ENCODE measurements around the gene SLC38A2. TPM values are rescaled to one million over a fixed set of nuclear protein-coding genes. Genes with fewer than 3 reads are reported as not detected.
"Not testable (repeated sequence)": the region's sequence is repeated elsewhere in the genome, so short reads cannot be mapped to it uniquely, and the experiment has no call there.

Gene SLC38A2
- total RNA-seq, 2 experiments from 2014 or later, result 213 to 222 TPM

GRCh38 chr12:46400406-46400805, 27.8 kb upstream of the SLC38A2 start:
- Mint-ChIP-seq H3K36me3 (ENCODE audit: low read depth) (peaks cover 7% of the 10 kb centered on the region), H3K9me3 (peaks cover 9% of the 10 kb centered on the region), H3K4me3 (no peak overlapping the region), H3K27me3 (no peaks in the 10 kb centered on the region), H3K27ac (no peak overlapping the region), H3K4me1 (ENCODE audit: low read depth) (peaks cover 56% of the 10 kb centered on the region)
- Histone ChIP-seq H3K9me3 (ENCODE audit: control insufficient read depth in 1 of 2, insufficient read depth in 1 of 2, low read length in 2 of 2) (no peaks in the 10 kb centered on the region), H3K27ac (ENCODE audit: low read depth in 1 of 2, low read length in 2 of 2) (no peak overlapping the region), H3K4me3 (ENCODE audit: low read length) (no peak overlapping the region), H3K36me3 (ENCODE audit: insufficient read depth, low read length) (no peaks in the 10 kb centered on the region), H3K4me1 (ENCODE audit: insufficient read depth, low read length) (peaks cover 4% of the 10 kb centered on the region), H3K27me3 (ENCODE audit: control insufficient read depth in 1 of 2, insufficient read depth in 2 of 2, low read length in 2 of 2) (no peaks in the 10 kb centered on the region)
- DNase-seq (no peak), ATAC-seq (ENCODE audit: poor library complexity) (no peak)
- CTCF ChIA-PET, result interaction anchor here (0.7 kb wide), 1 partner anchor 15 kb away, joined by 4 read pairs; no protein-coding TSS in a partner anchor
- POLR2A ChIA-PET, result interaction anchor here (0.7 kb wide), 1 partner anchor 28 kb away, joined by 5 read pairs; the partner anchor contains the start of gene SLC38A2
- intact Hi-C loops (cut with DNase I, micrococcal nuclease), result no loop called here
- TF ChIP-seq CTCF (IDR thresholded peaks at IDR 0.05), result no peak

- H3K9me3 ChIP-seq (ENCODE audit: control insufficient read depth in 1 of 2, insufficient read depth in 1 of 2, low read length in 2 of 2); H3K36me3 ChIP-seq (ENCODE audit: insufficient read depth, low read length); H3K27ac ChIP-seq (ENCODE audit: low read depth in 1 of 2, low read length in 2 of 2); H3K4me3 Mint-ChIP-seq; H3K27me3 Mint-ChIP-seq; H3K27me3 ChIP-seq (ENCODE audit: control insufficient read depth in 1 of 2, insufficient read depth in 2 of 2, low read length in 2 of 2); H3K36me3 Mint-ChIP-seq (ENCODE audit: low read depth); ATAC-seq (ENCODE audit: poor library complexity); intact Hi-C loops (cut with DNase I, micrococcal nuclease); H3K9me3 Mint-ChIP-seq; CTCF ChIA-PET; H3K4me3 ChIP-seq (ENCODE audit: low read length); H3K4me1 ChIP-seq (ENCODE audit: insufficient read depth, low read length): not testable (repeated sequence)
- POLR2A ChIA-PET, result interaction anchor here (1.1 kb wide), 1 partner anchor 15 kb away, joined by 5 read pairs; no protein-coding TSS in a partner anchor
- H3K4me1 Mint-ChIP-seq (ENCODE audit: low read depth), result peaks cover 56% of the 10 kb centered on the region
- peak overlapping the region; percentile 38 for H3K27ac Mint-ChIP-seq
- peak in 2 of 14 experiments; percentile 55 to 85 for DNase-seq
These were observed 27.1 kb upstream of the SLC38A2 start for GRCh38 chr12:46399461-46400248.

GRCh38 chr12:46396826-46397225, 24.3 kb upstream of the SLC38A2 start:
- no peak overlapping the region for H3K4me3 Mint-ChIP-seq
- no peaks in the 10 kb centered on the region for H3K36me3 ChIP-seq (ENCODE audit: insufficient read depth, low read length)
- no peak for TF ChIP-seq CTCF (IDR thresholded peaks at IDR 0.05)
- no peak overlapping the region for H3K27ac ChIP-seq (ENCODE audit: low read depth in 1 of 2, low read length in 2 of 2)
- H3K9me3 Mint-ChIP-seq, result peaks cover 9% of the 10 kb centered on the region
- no peaks in the 10 kb centered on the region for H3K27me3 Mint-ChIP-seq
- no peak overlapping the region for H3K27ac Mint-ChIP-seq
- intact Hi-C loops (cut with DNase I, micrococcal nuclease), result no loop called here
- DNase-seq (no peak), ATAC-seq (ENCODE audit: poor library complexity) (no peak)
- H3K4me3 ChIP-seq (ENCODE audit: low read length), result no peak overlapping the region
- H3K4me1 Mint-ChIP-seq (ENCODE audit: low read depth), result peaks cover 32% of the 10 kb centered on the region
- CTCF ChIA-PET, result no interaction called here
- peaks cover 19% of the 10 kb centered on the region for H3K36me3 Mint-ChIP-seq (ENCODE audit: low read depth)
- H3K4me1 ChIP-seq (ENCODE audit: insufficient read depth, low read length), result peaks cover 4% of the 10 kb centered on the region
- no peaks in the 10 kb centered on the region for H3K27me3 ChIP-seq (ENCODE audit: control insufficient read depth in 1 of 2, insufficient read depth in 2 of 2, low read length in 2 of 2)
- no peaks in the 10 kb centered on the region for H3K9me3 ChIP-seq (ENCODE audit: control insufficient read depth in 1 of 2, insufficient read depth in 1 of 2, low read length in 2 of 2)
- POLR2A ChIA-PET, result no interaction called here

Data from CD4-positive, alpha-beta T cell (primary cell).